ENCODE data around the gene AGER. TPM values are rescaled to one million over a fixed set of nuclear protein-coding genes. Genes with fewer than 3 reads are reported as not detected.
A peak's percentile ranks its signal among the peaks of the same experiment; 100 is the strongest.
"Not testable (repeated sequence)": the region's sequence is repeated elsewhere in the genome, so short reads cannot be mapped to it uniquely, and the experiment has no call there.

AGER gene
- total RNA-seq, 1 donor from 2014 or later: 24.1 TPM

DNA sequence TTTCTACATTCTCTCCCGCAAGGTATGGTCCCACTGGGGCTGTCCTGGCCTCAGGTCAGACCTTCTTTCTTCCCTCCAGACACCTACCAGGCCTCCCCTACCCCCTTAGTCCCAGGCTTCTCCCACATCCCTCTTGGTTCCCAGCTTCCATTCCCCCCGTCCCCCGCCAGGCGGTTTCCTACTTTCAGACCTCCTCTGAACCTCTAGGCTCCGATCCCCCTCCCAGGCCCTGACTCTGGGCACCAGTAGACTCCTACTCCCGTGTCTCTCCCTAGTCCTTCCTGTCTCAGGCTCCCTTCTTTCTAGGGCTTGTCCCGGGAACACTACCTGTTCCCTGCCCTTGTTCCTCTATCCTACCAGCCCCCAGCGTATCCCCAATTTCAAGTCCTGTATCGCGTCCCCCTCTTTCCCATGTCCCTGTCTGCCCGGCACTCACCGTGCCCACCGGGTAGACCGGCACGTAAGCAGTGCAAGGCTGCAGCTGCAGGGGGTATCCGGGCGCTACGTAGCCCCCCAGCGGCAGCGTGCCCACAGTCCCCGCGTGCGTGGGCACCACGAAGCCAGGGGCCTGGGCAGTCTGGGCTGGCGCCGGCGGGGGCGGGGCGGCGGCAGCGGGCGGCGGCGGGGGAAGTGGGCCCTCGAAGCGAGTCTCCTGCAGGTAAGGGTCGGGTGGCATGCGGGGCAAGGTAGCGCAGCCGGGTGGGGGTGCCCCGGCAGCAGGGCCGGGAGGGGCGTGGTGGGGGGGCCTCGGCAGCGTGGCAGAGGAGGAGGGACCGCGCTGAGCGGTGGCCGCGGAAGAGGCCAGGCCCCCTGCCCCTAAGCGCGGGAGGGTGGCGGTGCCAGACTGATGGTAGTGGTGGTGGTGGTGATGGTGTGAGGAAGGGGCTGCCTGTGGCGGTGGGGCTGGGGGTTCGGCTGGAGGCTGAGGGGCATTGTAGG is 33.9 kb downstream of the AGER start:
- H3K36me3 Mint-ChIP-seq (ENCODE audit: low read depth): no peaks in the 10 kb centered on the region
- H3K27ac Mint-ChIP-seq: no peak overlapping the region
- no peaks in the 10 kb centered on the region for H3K9me3 Mint-ChIP-seq
- no peak for DNase-seq
- intact Hi-C loops (cut with micrococcal nuclease): loop anchor here (10.0 kb wide), 1 partner anchor 105 kb away; no protein-coding TSS in a partner anchor
- H3K4me3 Mint-ChIP-seq: peak overlapping the region; percentile 13
- H3K27me3 Mint-ChIP-seq: peaks cover 66% of the 10 kb centered on the region
- H3K4me1 Mint-ChIP-seq: peaks cover 35% of the 10 kb centered on the region

DNA sequence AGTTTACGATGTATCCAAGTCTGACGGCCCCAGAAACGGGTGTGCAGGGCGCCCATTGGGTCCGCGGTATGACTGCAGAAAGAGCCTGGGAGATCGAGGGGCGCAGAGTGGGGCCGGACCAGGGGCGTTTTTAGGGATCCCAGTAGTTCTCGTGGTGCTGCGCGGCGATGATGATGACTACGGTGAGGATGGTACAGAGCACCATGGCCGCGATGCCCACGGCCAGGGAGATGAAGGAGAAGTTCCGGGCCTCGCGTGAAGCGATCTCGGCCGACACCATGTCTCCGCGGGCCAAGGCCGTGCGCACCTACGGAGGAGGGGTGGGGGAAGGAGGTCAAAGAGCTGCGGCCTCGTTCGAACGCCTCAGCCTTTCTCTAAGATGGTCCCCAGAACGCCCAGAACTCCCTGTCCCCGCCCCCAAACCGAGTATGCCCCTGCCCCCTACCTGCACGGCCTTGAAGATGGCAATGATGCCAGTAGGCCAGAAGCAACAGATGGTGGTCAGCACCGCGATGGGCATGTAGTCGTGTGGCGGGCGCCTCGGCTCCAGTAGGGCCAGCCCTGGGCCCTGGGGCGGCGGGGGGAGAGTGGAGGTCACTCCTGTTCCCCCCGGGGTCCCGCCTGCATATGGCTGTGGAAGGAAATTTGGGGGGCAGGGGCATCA is 34.8 kb downstream of the AGER start:
- peaks cover 69% of the 10 kb centered on the region for H3K27me3 Mint-ChIP-seq
- no peaks in the 10 kb centered on the region for H3K9me3 Mint-ChIP-seq
- intact Hi-C loops (cut with micrococcal nuclease): no loop called here
- H3K4me1 Mint-ChIP-seq: peaks cover 29% of the 10 kb centered on the region
- peak overlapping the region; percentile 55 for H3K27ac Mint-ChIP-seq
- DNase-seq: no peak
- no peaks in the 10 kb centered on the region for H3K36me3 Mint-ChIP-seq (ENCODE audit: low read depth)
- H3K4me3 Mint-ChIP-seq: peak overlapping the region; percentile 86

GRCh38 chr6:32148289-32149091 is 35.6 kb downstream of the AGER start:
- peaks cover 29% of the 10 kb centered on the region for H3K4me1 Mint-ChIP-seq
- H3K9me3 Mint-ChIP-seq: no peaks in the 10 kb centered on the region
- peak; percentile 93 for DNase-seq
- peaks cover 69% of the 10 kb centered on the region for H3K27me3 Mint-ChIP-seq
- H3K36me3 Mint-ChIP-seq (ENCODE audit: low read depth): no peaks in the 10 kb centered on the region
- H3K27ac Mint-ChIP-seq: peak overlapping the region; percentile 55
- intact Hi-C loops (cut with micrococcal nuclease): no loop called here
- peak overlapping the region; percentile 86 for H3K4me3 Mint-ChIP-seq

- Mint-ChIP-seq H3K4me3 (no peak overlapping the region), H3K4me1 (peaks cover 22% of the 10 kb centered on the region), H3K27me3 (peaks cover 61% of the 10 kb centered on the region), H3K9me3 (no peaks in the 10 kb centered on the region), H3K36me3 (ENCODE audit: low read depth) (no peaks in the 10 kb centered on the region), H3K27ac (no peak overlapping the region)
- intact Hi-C loops (cut with micrococcal nuclease): no loop called here
- DNase-seq: no peak
Observed at GRCh38 chr6:32147401-32148132, 36.5 kb downstream of the AGER start.

GRCh38 chr6:32146687-32147086 is 37.4 kb downstream of the AGER start:
- H3K27me3 Mint-ChIP-seq: peaks cover 59% of the 10 kb centered on the region
- H3K4me1 Mint-ChIP-seq: peaks cover 20% of the 10 kb centered on the region
- no peaks in the 10 kb centered on the region for H3K9me3 Mint-ChIP-seq
- H3K36me3 Mint-ChIP-seq (ENCODE audit: low read depth): no peaks in the 10 kb centered on the region
- H3K4me3 Mint-ChIP-seq: no peak overlapping the region
- no peak for DNase-seq
- intact Hi-C loops (cut with micrococcal nuclease): no loop called here
- H3K27ac Mint-ChIP-seq: no peak overlapping the region

GRCh38 chr6:32146287-32146686 is 37.8 kb downstream of the AGER start:
- peaks cover 18% of the 10 kb centered on the region for H3K4me1 Mint-ChIP-seq
- H3K9me3 Mint-ChIP-seq: no peaks in the 10 kb centered on the region
- no peaks in the 10 kb centered on the region for H3K36me3 Mint-ChIP-seq (ENCODE audit: low read depth)
- intact Hi-C loops (cut with micrococcal nuclease): no loop called here
- no peak for DNase-seq
- no peak overlapping the region for H3K4me3 Mint-ChIP-seq
- peaks cover 59% of the 10 kb centered on the region for H3K27me3 Mint-ChIP-seq
- H3K27ac Mint-ChIP-seq: no peak overlapping the region

DNA sequence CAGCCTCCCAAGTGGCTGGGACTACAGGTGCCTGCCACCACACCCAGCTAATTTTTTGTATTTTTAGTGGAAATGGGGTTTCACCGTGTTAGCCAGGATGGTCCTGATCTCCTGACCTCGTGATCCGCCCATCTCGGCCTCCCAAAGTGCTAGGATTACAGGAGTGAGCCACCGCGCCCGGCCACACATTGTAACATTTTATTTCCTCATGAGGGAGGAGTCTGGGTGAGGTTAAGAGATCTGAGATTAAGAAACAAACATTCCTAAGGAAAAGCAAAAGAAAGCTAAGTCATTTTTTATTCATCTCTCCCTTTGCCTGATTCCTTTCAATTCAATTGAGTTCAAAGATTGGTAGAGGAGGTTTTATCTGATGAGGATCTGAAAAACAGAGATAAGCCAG is 39.8 kb downstream of the AGER start:
- Mint-ChIP-seq H3K27me3 (peaks cover 49% of the 10 kb centered on the region), H3K4me1 (peaks cover 12% of the 10 kb centered on the region)
- H3K36me3 Mint-ChIP-seq (ENCODE audit: low read depth); H3K4me3 Mint-ChIP-seq; DNase-seq; H3K27ac Mint-ChIP-seq; intact Hi-C loops (cut with micrococcal nuclease); H3K9me3 Mint-ChIP-seq: not testable (repeated sequence)

DNA sequence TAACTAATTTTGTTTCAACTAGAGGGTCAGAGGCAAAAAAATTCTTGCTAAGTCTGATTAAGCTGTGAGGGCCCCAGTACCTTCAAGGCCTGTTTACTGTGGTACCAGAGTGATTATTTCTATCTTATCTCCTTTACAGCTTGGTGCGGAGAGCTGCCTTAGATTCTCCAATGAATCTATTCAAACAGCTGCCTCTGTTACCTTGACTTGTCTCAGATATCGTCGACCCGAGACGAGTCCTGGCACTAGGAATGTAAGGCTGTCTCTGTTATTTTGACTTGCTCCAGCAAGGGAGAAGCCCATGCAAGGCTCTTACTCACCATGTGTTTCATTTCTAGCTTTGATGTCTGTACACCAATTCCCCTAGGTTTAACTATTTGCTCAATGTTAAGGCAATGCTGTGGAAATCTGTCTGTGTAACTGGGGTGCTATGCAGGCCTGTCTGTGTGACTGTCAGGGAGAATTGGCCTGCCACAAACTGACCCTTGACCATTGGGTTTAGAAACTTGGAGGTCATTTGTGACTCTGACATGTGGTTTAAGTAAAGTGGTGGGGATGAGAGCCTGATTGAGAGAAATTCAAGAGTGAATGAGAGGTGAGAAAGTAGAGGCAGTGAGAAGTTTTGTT is 43.5 kb downstream of the AGER start:
- H3K9me3 Mint-ChIP-seq: no peaks in the 10 kb centered on the region
- H3K36me3 Mint-ChIP-seq (ENCODE audit: low read depth): no peaks in the 10 kb centered on the region
- intact Hi-C loops (cut with micrococcal nuclease): no loop called here
- no peaks in the 10 kb centered on the region for H3K4me1 Mint-ChIP-seq
- H3K27ac Mint-ChIP-seq: no peak overlapping the region
- no peak for DNase-seq
- H3K4me3 Mint-ChIP-seq: no peak overlapping the region
- peaks cover 19% of the 10 kb centered on the region for H3K27me3 Mint-ChIP-seq

DNA sequence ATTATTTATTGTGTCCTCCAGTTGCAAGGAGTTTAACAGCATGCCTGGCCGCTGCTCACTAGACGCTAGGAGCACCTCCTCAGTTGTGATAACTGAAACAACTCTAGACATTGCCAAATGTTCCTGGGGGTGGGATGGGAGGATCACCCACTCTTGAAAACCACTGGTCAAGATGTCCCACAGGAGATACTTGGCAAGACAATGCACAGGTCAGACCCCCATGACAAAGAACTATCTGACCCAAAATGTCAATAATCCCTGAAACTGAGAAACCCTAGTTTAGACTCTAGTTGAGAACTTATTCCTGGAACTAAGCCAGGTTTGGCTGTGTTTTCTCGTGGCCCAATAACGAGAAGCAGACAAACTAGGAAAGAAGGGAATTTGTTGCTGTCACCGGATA is 44.5 kb downstream of the AGER start:
- H3K4me1 Mint-ChIP-seq: no peaks in the 10 kb centered on the region
- intact Hi-C loops (cut with micrococcal nuclease): no loop called here
- no peak overlapping the region for H3K4me3 Mint-ChIP-seq
- peaks cover 21% of the 10 kb centered on the region for H3K27me3 Mint-ChIP-seq
- DNase-seq: no peak
- no peak overlapping the region for H3K27ac Mint-ChIP-seq
- H3K9me3 Mint-ChIP-seq: no peaks in the 10 kb centered on the region
- H3K36me3 Mint-ChIP-seq (ENCODE audit: low read depth): no peaks in the 10 kb centered on the region

DNA sequence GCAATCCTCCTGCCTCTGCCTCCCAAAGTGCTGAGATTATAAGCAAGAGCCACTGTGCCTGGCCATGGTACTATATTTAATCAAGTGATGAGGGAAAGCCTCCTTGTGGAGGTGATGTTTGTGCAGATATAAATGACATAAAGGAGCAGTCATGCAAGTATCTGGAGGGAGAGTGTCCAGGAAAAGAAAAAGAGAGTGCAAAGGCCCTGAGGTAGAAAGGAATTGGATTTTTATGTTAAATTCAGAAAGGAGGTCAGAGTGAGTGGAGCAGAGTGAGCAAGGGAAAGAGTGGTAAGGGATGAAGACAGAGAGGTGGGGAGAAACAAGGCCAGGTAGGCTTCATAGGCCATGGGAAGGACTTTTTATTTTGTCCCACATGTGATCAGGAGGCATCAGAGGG is 46.6 kb downstream of the AGER start:
- H3K9me3 Mint-ChIP-seq: no peaks in the 10 kb centered on the region
- DNase-seq: no peak
- no peak overlapping the region for H3K4me3 Mint-ChIP-seq
- H3K27me3 Mint-ChIP-seq: peaks cover 25% of the 10 kb centered on the region
- intact Hi-C loops (cut with micrococcal nuclease): no loop called here
- H3K36me3 Mint-ChIP-seq (ENCODE audit: low read depth): no peaks in the 10 kb centered on the region
- H3K27ac Mint-ChIP-seq: no peak overlapping the region
- no peaks in the 10 kb centered on the region for H3K4me1 Mint-ChIP-seq

DNA sequence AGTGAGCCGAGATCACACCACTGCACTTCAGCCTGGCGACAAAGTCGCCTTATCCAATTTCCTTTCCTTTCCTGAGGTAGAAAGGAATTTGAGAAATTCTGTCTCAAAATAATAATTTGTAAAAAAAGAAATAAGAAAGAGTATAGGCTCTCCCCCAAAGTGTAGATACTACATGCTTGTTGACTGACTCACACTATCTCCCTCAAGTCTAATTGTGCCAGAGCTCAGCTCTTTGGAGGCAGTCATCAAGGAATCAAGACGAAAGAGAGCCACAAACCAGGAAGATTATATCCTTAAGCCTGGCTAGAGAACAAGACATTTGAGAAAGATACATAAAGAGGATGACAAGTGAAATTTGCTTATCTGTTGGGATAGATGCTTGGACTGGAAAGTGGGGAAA is 50.3 kb downstream of the AGER start:
- Mint-ChIP-seq H3K4me3 (no peak overlapping the region), H3K9me3 (no peaks in the 10 kb centered on the region), H3K36me3 (ENCODE audit: low read depth) (no peaks in the 10 kb centered on the region), H3K4me1 (peaks cover 12% of the 10 kb centered on the region), H3K27ac (no peak overlapping the region), H3K27me3 (peaks cover 17% of the 10 kb centered on the region)
- DNase-seq: no peak
- intact Hi-C loops (cut with micrococcal nuclease): no loop called here

- H3K9me3 Mint-ChIP-seq: no peaks in the 10 kb centered on the region
- intact Hi-C loops (cut with micrococcal nuclease): no loop called here
- no peak overlapping the region for H3K27ac Mint-ChIP-seq
- H3K36me3 Mint-ChIP-seq (ENCODE audit: low read depth): peaks cover 3% of the 10 kb centered on the region
- H3K27me3 Mint-ChIP-seq: peaks cover 15% of the 10 kb centered on the region
- DNase-seq: no peak
- H3K4me1 Mint-ChIP-seq: peaks cover 26% of the 10 kb centered on the region
- H3K4me3 Mint-ChIP-seq: no peak overlapping the region
Observed at GRCh38 chr6:32132110-32132509, 51.9 kb downstream of the AGER start.

GRCh38 chr6:32131439-32131948 is 52.6 kb downstream of the AGER start:
- peak overlapping the region; percentile 41 for H3K27ac Mint-ChIP-seq
- peak overlapping the region; percentile 26 for H3K4me3 Mint-ChIP-seq
- peaks cover 32% of the 10 kb centered on the region for H3K4me1 Mint-ChIP-seq
- H3K36me3 Mint-ChIP-seq (ENCODE audit: low read depth): peaks cover 9% of the 10 kb centered on the region
- no peak for DNase-seq
- intact Hi-C loops (cut with micrococcal nuclease): no loop called here
- no peaks in the 10 kb centered on the region for H3K9me3 Mint-ChIP-seq
- H3K27me3 Mint-ChIP-seq: peaks cover 15% of the 10 kb centered on the region
